K562 (cell line): ENCODE results near the gene TUT1. TPM values are rescaled to one million over a fixed set of nuclear protein-coding genes. Genes with fewer than 3 reads are reported as not detected.

Source experiments
- ATAC-seq: fragments of 200-7000 bp; cut with Tn5 transposase; 3 replicates; pipeline ENCODE4 v1.9.1; 2020; ENCODE audit warnings: moderate library complexity
- BruUV-seq: library from RNA; stranded (reverse); fragments of 400-500 nt; replicated peaks from 2 replicates; lab custom pipeline; 2021; lab: Mats Ljungman, UMichigan
- CTCF ChIA-PET: fragments of 300-600 bp; formaldehyde crosslinking; extraction: SDS; loops from one replicate; lab custom pipeline; 2021; ENCODE audit warnings: low intra/inter-chr PET ratio; lab: Yijun Ruan, JAX
- POLR2A ChIA-PET: fragments of 300-600, 350-650 bp; sonication (Branson Sonifier 250); formaldehyde crosslinking; extraction: SDS; loops from one replicate; lab custom pipeline; 2021; ENCODE audit warnings: antibody characterized with exemption, inconsistent platforms; lab: Yijun Ruan, JAX
- DNase-seq, 4 experiments: peaks; one replicate each; pipeline versions ENCODE4 v3.0.0 to v3.0.0-alpha.2; 2011 to 2018; ENCODE audit warnings: low spot score in 3 of 4, mixed read lengths in 3 of 4; ENCODE audit errors: extremely low read depth in 1 of 4
- FAIRE-seq: peaks from 2 replicates; lab custom pipeline; 2011; peaks lifted over from hg19 to GRCh38; lab: Jason Lieb, UNC
- H2AFZ ChIP-seq: 2 replicates; pipeline ENCODE4 v1.6.0; 2011; ENCODE audit warnings: low read depth, low read length, control low read depth, inconsistent platforms
- H3K27ac ChIP-seq: fragments of 200-600 bp; 3 replicates; pipeline ENCODE4 v1.8.0; 2011; ENCODE audit warnings: low read depth, mild to moderate bottlenecking, control low read depth, inconsistent platforms, low read length, moderate library complexity, mixed read lengths; ENCODE audit errors: extremely low read depth
- H3K27me3 ChIP-seq, 2 experiments: fragments of 300-600 bp in 1 of 2; 2 replicates in 1 of 2; 3 replicates in 1 of 2; pipeline versions ENCODE4 v1.6.0 to v1.8.0; 2011; ENCODE audit warnings: inconsistent platforms in 2 of 2, low read length in 2 of 2, mild to moderate bottlenecking in 1 of 2, mixed read lengths in 1 of 2, moderate library complexity in 1 of 2; ENCODE audit not compliant: control insufficient read depth in 2 of 2, insufficient read depth in 2 of 2
- H3K36me3 ChIP-seq: fragments of 300-600 bp; 3 replicates; pipeline ENCODE4 v1.8.0; 2011; ENCODE audit warnings: mild to moderate bottlenecking, low read length, inconsistent platforms; ENCODE audit not compliant: control insufficient read depth, insufficient read depth
- H3K4me1 ChIP-seq, 2 experiments: fragments of 200-600 bp in 1 of 2; replicated peaks in 1 of 2; 2 replicates in 1 of 2; 3 replicates in 1 of 2; pipeline versions ENCODE4 v1.5.1 to v1.8.0; 2011; ENCODE audit warnings: inconsistent platforms in 2 of 2, low read length in 2 of 2, mild to moderate bottlenecking in 1 of 2, mixed read lengths in 1 of 2, moderate library complexity in 1 of 2; ENCODE audit not compliant: control insufficient read depth in 2 of 2, insufficient read depth in 2 of 2
- H3K4me2 ChIP-seq: 2 replicates; pipeline ENCODE4 v1.6.1; 2011; ENCODE audit warnings: low read length, control low read depth, inconsistent platforms, mixed read lengths; ENCODE audit not compliant: insufficient read depth
- H3K4me3 ChIP-seq: fragments of 200-600 bp; sonication (generic), shearing (Covaris generic); 2 replicates; pipeline ENCODE4 v1.5.1; 2016; ENCODE audit warnings: control low read depth, inconsistent platforms
- H3K79me2 ChIP-seq: fragments of 200-600 bp; 3 replicates; pipeline ENCODE4 v1.8.0; 2011; ENCODE audit warnings: low read length, inconsistent platforms; ENCODE audit not compliant: control insufficient read depth, insufficient read depth
- H3K9ac ChIP-seq, 2 experiments: 2 replicates each; pipeline versions ENCODE4 v1.6.0 to v1.6.1; 2011; ENCODE audit warnings: low read depth in 2 of 2, low read length in 2 of 2, control low read depth in 1 of 2, inconsistent platforms in 1 of 2, mild to moderate bottlenecking in 1 of 2, mixed read lengths in 1 of 2; ENCODE audit not compliant: insufficient read depth in 1 of 2
- H3K9me1 ChIP-seq: one replicate; pipeline ENCODE4 v1.6.0; 2011; ENCODE audit warnings: inconsistent platforms, mild to moderate bottlenecking, low read length, moderate library complexity; ENCODE audit not compliant: control insufficient read depth, insufficient read depth
- H3K9me3 ChIP-seq: replicated peaks from 2 replicates; pipeline ENCODE4 v1.5.1; 2011; ENCODE audit warnings: low read depth, low read length, inconsistent platforms; ENCODE audit not compliant: control insufficient read depth, insufficient read depth
- H4K20me1 ChIP-seq: replicated peaks from 2 replicates; pipeline ENCODE4 v1.6.1; 2011; ENCODE audit warnings: low read length, inconsistent platforms, mixed read lengths; ENCODE audit not compliant: control insufficient read depth, insufficient read depth
- CLOCK ChIP-seq: fragments of 250-450 bp; sonication (Bioruptor Pico); IDR thresholded peaks from 2 replicates; pipeline ENCODE4 v1.4.0; 2020; ENCODE audit warnings: mild to moderate bottlenecking, moderate library complexity, borderline replicate concordance
- NFATC3 ChIP-seq: fragments of 450-650 bp; IDR thresholded peaks from 2 replicates; pipeline ENCODE4 v1.6.1; 2017; ENCODE audit warnings: mild to moderate bottlenecking
- RBM39 ChIP-seq: fragments of 200-400 bp; formaldehyde crosslinking; optimal IDR thresholded peaks from 2 replicates; pipeline ENCODE3; 2018; ENCODE audit warnings: low read depth, low read length
- TAF1 ChIP-seq: IDR thresholded peaks from 2 replicates; pipeline ENCODE4 v1.6.1; 2011; ENCODE audit warnings: mild to moderate bottlenecking, low read length, moderate library complexity; ENCODE audit not compliant: insufficient read depth, control insufficient read depth, severe bottlenecking; ENCODE audit errors: extremely low read depth
- ZSCAN32 ChIP-seq: fragments of 450-650 bp; formaldehyde crosslinking; IDR thresholded peaks from 2 replicates; pipeline ENCODE4 v1.4.0; 2020; ENCODE audit warnings: mild to moderate bottlenecking, moderate library complexity
- WGBS: fragments of 100-300 bp; shearing (Covaris generic); methylation state at CpG from one replicate; pipeline ENCODE4 v1.1.6; 2016; ENCODE audit warnings: low coverage, mixed read lengths; ENCODE audit not compliant: insufficient coverage; ENCODE audit errors: missing lambda C conversion rate; 5-methylcytosine and 5-hydroxymethylcytosine counted together
- in situ Hi-C: fragments of 300-500 bp; cut with MboI; formaldehyde crosslinking; loops from 4 replicates; pipeline ENCODE4 v1.15.0; 2018; ENCODE audit warnings: inconsistent platforms, mixed read lengths
- intact Hi-C: fragments of 100-400 bp; cut with micrococcal nuclease; formaldehyde crosslinking; loops from 2 replicates; pipeline ENCODE4 v1.14.2; 2022
- polyA plus RNA-seq, 8 experiments: library from polyadenylated mRNA; depleted of rRNA in 4 of 8; stranded (reverse) in 5 of 8; unstranded in 3 of 8; fragments of >200 nt; fragmentation: Nextera tagmentation in 2 of 8; fragmentation: Illumina TruSeq in 1 of 8; extraction: Ambion mirVana in 2 of 8; extraction: Trizol in 1 of 8; gene quantifications; 2 replicates each; pipeline versions ENCODE4 v1.2.1 to v1.2.3, GENCODE V29; 2011 to 2014; ENCODE audit warnings: inconsistent platforms in 1 of 8, missing spikeins in 1 of 8
- total RNA-seq, 7 experiments: library from RNA; depleted of rRNA in 6 of 7; stranded (reverse); fragments of >200 nt in 6 of 7; fragmentation: Illumina TruSeq in 2 of 7; extraction: Trizol in 2 of 7; gene quantifications; 2 replicates each; pipeline versions ENCODE4 v1.2.1 to v1.2.3, GENCODE V29; 2011 to 2021; ENCODE audit warnings: low replicate concordance in 1 of 7
- TF ChIP-seq, protein P1 (sequence below): IDR thresholded peaks from 3 replicates; pipeline ENCODE4 v1.6.1; 2011; ENCODE audit warnings: borderline replicate concordance, mild to moderate bottlenecking; ENCODE audit not compliant: insufficient read length, insufficient read depth
- TF ChIP-seq, protein P2 (sequence below): fragments of 150-350 bp; IDR thresholded peaks from 2 replicates; pipeline ENCODE4 v1.6.1; 2014; ENCODE audit warnings: low read depth, mild to moderate bottlenecking, low read length, borderline replicate concordance
- TF ChIP-seq, protein P3 (sequence below): fragments of 250-450 bp; sonication (Bioruptor Pico); IDR thresholded peaks from 2 replicates; pipeline ENCODE4 v1.5.0; 2022; ENCODE audit warnings: mild to moderate bottlenecking

The TUT1 gene
- total and polyA plus RNA-seq, 9 of the 15 experiments (the other 6 are each of a cell fraction or from before 2014, with no cell fraction given) = 0.66 to 44.3 (median 15.7) TPM

- FAIRE-seq = no peak
- CTCF ChIA-PET = no interaction called here
- no peaks in the 10 kb centered on the region for H3K9me3 ChIP-seq
Measured at GRCh38 chr11:62577046-62577714, 14.1 kb downstream of the TUT1 start.

More at GRCh38 chr11:62577046-62577714, 14.1 kb downstream of the TUT1 start:
- peaks cover 8 to 31% of the 10 kb centered on the region in 2 experiments; a peak in 4 of 5 replicates for H3K4me1 ChIP-seq
- H4K20me1 ChIP-seq = peaks cover 3% of the 10 kb centered on the region; the same call in 1 of the 2 replicates
- POLR2A ChIA-PET = interaction anchor here (1.0 to 2.0 kb wide), 4 partner anchors 12 to 194 kb away, joined by 3 to 17 read pairs (median 5); partner anchors contain the start of genes C11orf98, CSKMT and TUT1
- TF ChIP-seq CLOCK (CRISPR knock-in tag) (no peak), TAF1 (no peak), NFATC3 (no peak), ZSCAN32 (CRISPR knock-in tag) (no peak), RBM39 (no peak)
- TF ChIP-seq, protein P1, sequence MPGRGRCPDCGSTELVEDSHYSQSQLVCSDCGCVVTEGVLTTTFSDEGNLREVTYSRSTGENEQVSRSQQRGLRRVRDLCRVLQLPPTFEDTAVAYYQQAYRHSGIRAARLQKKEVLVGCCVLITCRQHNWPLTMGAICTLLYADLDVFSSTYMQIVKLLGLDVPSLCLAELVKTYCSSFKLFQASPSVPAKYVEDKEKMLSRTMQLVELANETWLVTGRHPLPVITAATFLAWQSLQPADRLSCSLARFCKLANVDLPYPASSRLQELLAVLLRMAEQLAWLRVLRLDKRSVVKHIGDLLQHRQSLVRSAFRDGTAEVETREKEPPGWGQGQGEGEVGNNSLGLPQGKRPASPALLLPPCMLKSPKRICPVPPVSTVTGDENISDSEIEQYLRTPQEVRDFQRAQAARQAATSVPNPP = no peak
- TF ChIP-seq, protein P2, sequence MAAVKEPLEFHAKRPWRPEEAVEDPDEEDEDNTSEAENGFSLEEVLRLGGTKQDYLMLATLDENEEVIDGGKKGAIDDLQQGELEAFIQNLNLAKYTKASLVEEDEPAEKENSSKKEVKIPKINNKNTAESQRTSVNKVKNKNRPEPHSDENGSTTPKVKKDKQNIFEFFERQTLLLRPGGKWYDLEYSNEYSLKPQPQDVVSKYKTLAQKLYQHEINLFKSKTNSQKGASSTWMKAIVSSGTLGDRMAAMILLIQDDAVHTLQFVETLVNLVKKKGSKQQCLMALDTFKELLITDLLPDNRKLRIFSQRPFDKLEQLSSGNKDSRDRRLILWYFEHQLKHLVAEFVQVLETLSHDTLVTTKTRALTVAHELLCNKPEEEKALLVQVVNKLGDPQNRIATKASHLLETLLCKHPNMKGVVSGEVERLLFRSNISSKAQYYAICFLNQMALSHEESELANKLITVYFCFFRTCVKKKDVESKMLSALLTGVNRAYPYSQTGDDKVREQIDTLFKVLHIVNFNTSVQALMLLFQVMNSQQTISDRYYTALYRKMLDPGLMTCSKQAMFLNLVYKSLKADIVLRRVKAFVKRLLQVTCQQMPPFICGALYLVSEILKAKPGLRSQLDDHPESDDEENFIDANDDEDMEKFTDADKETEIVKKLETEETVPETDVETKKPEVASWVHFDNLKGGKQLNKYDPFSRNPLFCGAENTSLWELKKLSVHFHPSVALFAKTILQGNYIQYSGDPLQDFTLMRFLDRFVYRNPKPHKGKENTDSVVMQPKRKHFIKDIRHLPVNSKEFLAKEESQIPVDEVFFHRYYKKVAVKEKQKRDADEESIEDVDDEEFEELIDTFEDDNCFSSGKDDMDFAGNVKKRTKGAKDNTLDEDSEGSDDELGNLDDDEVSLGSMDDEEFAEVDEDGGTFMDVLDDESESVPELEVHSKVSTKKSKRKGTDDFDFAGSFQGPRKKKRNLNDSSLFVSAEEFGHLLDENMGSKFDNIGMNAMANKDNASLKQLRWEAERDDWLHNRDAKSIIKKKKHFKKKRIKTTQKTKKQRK = no peak
- TF ChIP-seq, protein P3, sequence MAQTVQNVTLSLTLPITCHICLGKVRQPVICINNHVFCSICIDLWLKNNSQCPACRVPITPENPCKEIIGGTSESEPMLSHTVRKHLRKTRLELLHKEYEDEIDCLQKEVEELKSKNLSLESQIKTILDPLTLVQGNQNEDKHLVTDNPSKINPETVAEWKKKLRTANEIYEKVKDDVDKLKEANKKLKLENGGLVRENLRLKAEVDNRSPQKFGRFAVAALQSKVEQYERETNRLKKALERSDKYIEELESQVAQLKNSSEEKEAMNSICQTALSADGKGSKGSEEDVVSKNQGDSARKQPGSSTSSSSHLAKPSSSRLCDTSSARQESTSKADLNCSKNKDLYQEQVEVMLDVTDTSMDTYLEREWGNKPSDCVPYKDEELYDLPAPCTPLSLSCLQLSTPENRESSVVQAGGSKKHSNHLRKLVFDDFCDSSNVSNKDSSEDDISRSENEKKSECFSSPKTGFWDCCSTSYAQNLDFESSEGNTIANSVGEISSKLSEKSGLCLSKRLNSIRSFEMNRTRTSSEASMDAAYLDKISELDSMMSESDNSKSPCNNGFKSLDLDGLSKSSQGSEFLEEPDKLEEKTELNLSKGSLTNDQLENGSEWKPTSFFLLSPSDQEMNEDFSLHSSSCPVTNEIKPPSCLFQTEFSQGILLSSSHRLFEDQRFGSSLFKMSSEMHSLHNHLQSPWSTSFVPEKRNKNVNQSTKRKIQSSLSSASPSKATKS (CRISPR knock-in tag) = no peak
- no peaks in the 10 kb centered on the region for H3K27me3 ChIP-seq
- peaks cover 31% of the 10 kb centered on the region for H3K79me2 ChIP-seq
- WGBS = 88% methylated on average over 11 of the region's 12 CpGs
- H3K4me3 ChIP-seq = no peak overlapping the region
- ATAC-seq (no peak), DNase-seq (no peak)
- intact Hi-C loops = no loop called here
- H3K4me2 ChIP-seq = no peak overlapping the region
- no peak overlapping the region; the same call in 2 of the 3 replicates for H3K27ac ChIP-seq
- H3K9ac ChIP-seq = peak overlapping the region in 1 of 2 experiments; percentile 82; a peak in 2 of 4 replicates
- BruUV-seq = no TSS peak
- H3K9me1 ChIP-seq = no peaks in the 10 kb centered on the region
- in situ Hi-C loops = no loop called here
- no peak overlapping the region for H2AFZ ChIP-seq
- H3K36me3 ChIP-seq = peaks cover 75% of the 10 kb centered on the region
